DND-41 (cell line): ENCODE results near the gene FBXW2.

Experiments
- CTCF ChIP-seq: IDR thresholded peaks from 2 replicates; pipeline ENCODE4 v1.5.1; 2012; ENCODE audit warnings: borderline replicate concordance, low read length, moderate library complexity, mild to moderate bottlenecking; ENCODE audit not compliant: poor library complexity, severe bottlenecking; ENCODE audit errors: extremely low read depth
- EZH2 ChIP-seq: IDR thresholded peaks from 3 replicates; pipeline ENCODE4 v1.6.1; 2012; ENCODE audit warnings: borderline replicate concordance, low read depth, mild to moderate bottlenecking, moderate library complexity, low read length, inconsistent platforms; ENCODE audit not compliant: severe bottlenecking

DNA sequence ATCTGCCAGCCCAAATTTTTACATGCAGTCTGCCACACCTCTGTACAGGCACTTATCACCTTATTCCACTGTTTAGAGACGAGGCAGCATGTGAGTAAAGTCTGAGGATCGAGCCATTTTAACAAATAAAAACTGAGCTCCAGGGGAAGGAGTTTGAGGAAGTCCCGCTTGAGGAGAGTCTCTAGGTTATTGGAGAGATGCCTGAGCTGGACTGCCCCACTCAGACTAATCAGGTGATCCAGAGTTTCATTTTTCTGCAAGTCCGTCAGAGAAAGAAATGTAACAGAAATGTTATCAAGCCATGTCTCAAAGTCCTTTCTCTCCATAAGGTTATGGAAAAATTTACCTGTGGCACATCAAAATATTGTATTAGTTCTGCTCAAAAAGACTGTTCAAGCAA, 5.3 kb downstream of the FBXW2 start:
- TF ChIP-seq CTCF = no peak
- TF ChIP-seq EZH2 = no peak
